Endothelial cell of umbilical vein (primary cell): ENCODE measurements around the gene LACTBL1. TPM values are rescaled to one million over a fixed set of nuclear protein-coding genes. Genes with fewer than 3 reads are reported as not detected.

ENCODE experiments used
- BruUV-seq: library from RNA; stranded (reverse); fragments of 400-500 nt; replicated peaks from 2 replicates; lab custom pipeline; 2021; lab: Mats Ljungman, UMichigan
- CTCF ChIA-PET: fragments of 300-600, 350-600 bp; sonication (Branson Sonifier 250); formaldehyde crosslinking; loops from one replicate; lab custom pipeline; 2021; ENCODE audit warnings: antibody characterized with exemption, inconsistent platforms; lab: Charles Lee
- POLR2A ChIA-PET: fragments of 300-600, 350-600 bp; sonication (Branson Sonifier 250); formaldehyde crosslinking; loops from one replicate; lab custom pipeline; 2021; ENCODE audit warnings: antibody characterized with exemption, inconsistent platforms; lab: Charles Lee
- DNase-seq: peaks from one replicate; pipeline ENCODE4 v3.0.0-alpha.2; 2011; ENCODE audit warnings: low read depth, low spot score
- FAIRE-seq: peaks from 2 replicates; lab custom pipeline; 2011; peaks lifted over from hg19 to GRCh38; lab: Jason Lieb, UNC
- H2AFZ ChIP-seq: 2 replicates; pipeline ENCODE4 v1.6.0; 2012; ENCODE audit warnings: low read depth, low read length, control low read depth, inconsistent platforms
- H3K27ac ChIP-seq: 2 replicates; pipeline ENCODE4 v1.5.1; 2011; ENCODE audit warnings: low read depth, mild to moderate bottlenecking, control low read depth, low read length, moderate library complexity; ENCODE audit not compliant: insufficient read depth
- H3K27me3 ChIP-seq, 2 experiments: 2 replicates each; pipeline versions ENCODE4 v1.6.0 to v1.6.1; 2011; ENCODE audit warnings: low read length in 2 of 2, mixed read lengths in 1 of 2; ENCODE audit not compliant: control insufficient read depth in 2 of 2, insufficient read depth in 2 of 2
- H3K36me3 ChIP-seq, 2 experiments: 2 replicates in 1 of 2; 3 replicates in 1 of 2; pipeline ENCODE4 v1.5.1; 2011; ENCODE audit warnings: low read length in 2 of 2, mild to moderate bottlenecking in 1 of 2, moderate library complexity in 1 of 2; ENCODE audit not compliant: control insufficient read depth in 2 of 2, insufficient read depth in 2 of 2; ENCODE audit errors: extremely low read depth in 1 of 2
- H3K4me1 ChIP-seq: 3 replicates; pipeline ENCODE4 v1.5.1; 2011; ENCODE audit warnings: mild to moderate bottlenecking, low read length; ENCODE audit not compliant: control insufficient read depth, insufficient read depth; ENCODE audit errors: extremely low read depth
- H3K4me2 ChIP-seq: 2 replicates; pipeline ENCODE4 v1.6.1; 2011; ENCODE audit warnings: low read length, control low read depth, mixed read lengths; ENCODE audit not compliant: insufficient read depth
- H3K4me3 ChIP-seq, 3 experiments: fragments of 200-600 bp in 1 of 3; sonication (generic), shearing (Covaris generic) in 1 of 3; replicated peaks in 1 of 3; 2 replicates each; pipeline ENCODE4 v1.5.1; 2011 to 2016; ENCODE audit warnings: control low read depth in 3 of 3, low read length in 3 of 3, mild to moderate bottlenecking in 2 of 3, inconsistent platforms in 1 of 3, low read depth in 1 of 3, moderate library complexity in 1 of 3; ENCODE audit not compliant: insufficient read depth in 1 of 3
- H3K79me2 ChIP-seq: 2 replicates; pipeline ENCODE4 v1.6.0; 2012; ENCODE audit warnings: low read length, inconsistent platforms; ENCODE audit not compliant: control insufficient read depth, insufficient read depth
- H3K9ac ChIP-seq: replicated peaks from 2 replicates; pipeline ENCODE3; 2011; ENCODE audit warnings: low read length, control low read depth; ENCODE audit not compliant: insufficient read depth; ENCODE audit errors: extremely low read depth
- H3K9me1 ChIP-seq: replicated peaks from 3 replicates; pipeline ENCODE4 v1.6.0; 2011; ENCODE audit warnings: mild to moderate bottlenecking, low read length; ENCODE audit not compliant: control insufficient read depth, insufficient read depth; ENCODE audit errors: extremely low read depth
- H3K9me3 ChIP-seq: replicated peaks from 2 replicates; pipeline ENCODE4 v1.5.1; 2012; ENCODE audit warnings: low read length, inconsistent platforms; ENCODE audit not compliant: control insufficient read depth, insufficient read depth
- H4K20me1 ChIP-seq: replicated peaks from 2 replicates; pipeline ENCODE3; 2011; ENCODE audit warnings: mild to moderate bottlenecking, low read length; ENCODE audit not compliant: control insufficient read depth, insufficient read depth; ENCODE audit errors: extremely low read depth
- CTCF ChIP-seq, 2 donors: IDR thresholded peaks; 1 replicate in 1 of 2; 2 replicates in 1 of 2; pipeline ENCODE4 v1.5.1; 2011; ENCODE audit warnings: low read length in 2 of 2, mild to moderate bottlenecking in 2 of 2, moderate library complexity in 2 of 2, control low read depth in 1 of 2, inconsistent platforms in 1 of 2, low read depth in 1 of 2; ENCODE audit not compliant: insufficient read depth in 1 of 2; ENCODE audit errors: extremely low read depth in 1 of 2
- EZH2 ChIP-seq: IDR thresholded peaks from 2 replicates; pipeline ENCODE4 v1.6.1; 2012; ENCODE audit warnings: borderline replicate concordance, low read depth, mild to moderate bottlenecking, moderate library complexity, low read length, inconsistent platforms; ENCODE audit not compliant: severe bottlenecking
- FOS ChIP-seq: IDR thresholded peaks from 2 replicates; pipeline ENCODE4 v1.6.1; 2011; ENCODE audit warnings: mild to moderate bottlenecking, low read length, moderate library complexity, borderline replicate concordance; ENCODE audit not compliant: insufficient read depth
- GATA2 ChIP-seq: IDR thresholded peaks from 2 replicates; pipeline ENCODE4 v1.7.0; 2011; ENCODE audit warnings: low read depth, mild to moderate bottlenecking, moderate library complexity, mixed read lengths, low read length; ENCODE audit not compliant: insufficient read length, insufficient read depth
- JUN ChIP-seq: IDR thresholded peaks from 2 replicates; pipeline ENCODE4 v1.6.1; 2011; ENCODE audit warnings: borderline replicate concordance, low read depth; ENCODE audit not compliant: insufficient read length, insufficient read depth
- MAX ChIP-seq: IDR thresholded peaks from 2 replicates; pipeline ENCODE4 v1.6.1; 2011; ENCODE audit not compliant: insufficient read depth, insufficient read length
- MYC ChIP-seq: IDR thresholded peaks from one replicate; pipeline ENCODE4 v1.6.1; 2011; ENCODE audit warnings: mild to moderate bottlenecking, low read depth, low read length
- POLR2A ChIP-seq: IDR thresholded peaks from 2 replicates; pipeline ENCODE4 v1.6.1; 2012; ENCODE audit warnings: low read depth, mild to moderate bottlenecking, control low read depth, low read length
- POLR2AphosphoS5 ChIP-seq: IDR thresholded peaks from 2 replicates; pipeline ENCODE4 v1.6.1; 2012; ENCODE audit warnings: low read depth, mild to moderate bottlenecking, control low read depth, low read length, moderate library complexity; ENCODE audit not compliant: insufficient read depth
- dilution Hi-C: fragments of 300-500 bp; cut with MboI; formaldehyde crosslinking; loops from one replicate; pipeline ENCODE4 v1.15.0; 2019; ENCODE audit warnings: low sequenced_read_pairs; ENCODE audit not compliant: extremely low pct_ligation_motif_present
- intact Hi-C: fragments of 100-400 bp; cut with micrococcal nuclease; formaldehyde crosslinking; loops from one replicate; pipeline ENCODE4 v1.10.0; 2022
- polyA plus RNA-seq, 4 experiments: library from polyadenylated mRNA; depleted of rRNA in 3 of 4; stranded (reverse) in 3 of 4; unstranded in 1 of 4; fragments of >200 nt; gene quantifications; 2 replicates each; pipeline versions ENCODE4 v1.2.1 to v1.2.3, GENCODE V29; 2011 to 2012; ENCODE audit warnings: missing spikeins in 1 of 4
- total RNA-seq: library from RNA; stranded (reverse); gene quantifications from 2 replicates; pipeline ENCODE4 v1.2.3, GENCODE V29; 2021

Gene LACTBL1
- total and polyA plus RNA-seq, 2 donors (not counting 3 experiments of a cell fraction or from before 2014, with no cell fraction given), result not detected

GRCh38 chr1:23020706-23021405 is 48.2 kb upstream of the LACTBL1 start:
- Histone ChIP-seq H3K27ac (peak overlapping the region; percentile 51), H3K4me3 (peak overlapping the region; percentile 78 to 93 (median 85)), H3K9me1 (no peaks in the 10 kb centered on the region), H3K9me3 (no peaks in the 10 kb centered on the region), H3K4me1 (peaks cover 8% of the 10 kb centered on the region), H3K27me3 (no peaks in the 10 kb centered on the region), H2AFZ (no peak overlapping the region), H3K36me3 (no peaks in the 10 kb centered on the region), H3K4me2 (peak overlapping the region; percentile 96), H3K9ac (peak overlapping the region; percentile 93), H4K20me1 (peaks cover 6% of the 10 kb centered on the region), H3K79me2 (peaks cover 65% of the 10 kb centered on the region)
- POLR2A ChIA-PET, result no interaction called here
- TF ChIP-seq POLR2A, result no peak
- no peak for TF ChIP-seq JUN
- no peak for TF ChIP-seq MAX
- TF ChIP-seq CTCF (IDR thresholded peaks at IDR 0.05; ENCODE audit: extremely low read depth in 1 of 2, insufficient read depth in 1 of 2, low read depth in 1 of 2, low read length in 2 of 2), result no peak
- TF ChIP-seq MYC, result no peak
- no peak for TF ChIP-seq GATA2
- no peak for TF ChIP-seq POLR2AphosphoS5
- TF ChIP-seq EZH2, result no peak
- TF ChIP-seq FOS, result no peak
- intact Hi-C loops, result no loop called here
- BruUV-seq, result no TSS peak
- FAIRE-seq, result peak; percentile 68
- dilution Hi-C loops, result no loop called here
- CTCF ChIA-PET, result interaction anchor here (0.6 to 1.4 kb wide), 6 partner anchors 11 to 275 kb away, joined by 3 to 5 read pairs (median 4); no protein-coding TSS in a partner anchor
- peak; percentile 22 for DNase-seq
